ENCODE measurements around the gene PIK3R6.
"Not testable (repeated sequence)": the region's sequence is repeated elsewhere in the genome, so short reads cannot be mapped to it uniquely, and the experiment has no call there.

Gene PIK3R6

GRCh38 chr17:8830141-8830540 is 37.3 kb downstream of the PIK3R6 start:
- in situ Hi-C loops (cut with MboI; ENCODE audit: low sequenced_read_pairs): no loop called here

- in situ Hi-C loops (cut with MboI; ENCODE audit: low sequenced_read_pairs): no loop called here
These were observed 38.2 kb downstream of the PIK3R6 start for GRCh38 chr17:8829036-8829941.

GRCh38 chr17:8828517-8828875 is 39.0 kb downstream of the PIK3R6 start:
- in situ Hi-C loops (cut with MboI; ENCODE audit: low sequenced_read_pairs): no loop called here

GRCh38 chr17:8826808-8827435 is 40.6 kb downstream of the PIK3R6 start:
- in situ Hi-C loops (cut with MboI; ENCODE audit: low sequenced_read_pairs): no loop called here

GRCh38 chr17:8825802-8826201 is 41.7 kb downstream of the PIK3R6 start:
- in situ Hi-C loops (cut with MboI; ENCODE audit: low sequenced_read_pairs): no loop called here

GRCh38 chr17:8823279-8823678 is 44.2 kb downstream of the PIK3R6 start:
- in situ Hi-C loops (cut with MboI; ENCODE audit: low sequenced_read_pairs): no loop called here

- in situ Hi-C loops (cut with MboI; ENCODE audit: low sequenced_read_pairs): no loop called here
These were observed 45.0 kb downstream of the PIK3R6 start for GRCh38 chr17:8822401-8823035.

- in situ Hi-C loops (cut with MboI; ENCODE audit: low sequenced_read_pairs): no loop called here
These were observed 45.9 kb downstream of the PIK3R6 start for GRCh38 chr17:8821446-8822105.

- in situ Hi-C loops (cut with MboI; ENCODE audit: low sequenced_read_pairs): no loop called here
These were observed 47.0 kb downstream of the PIK3R6 start for GRCh38 chr17:8820311-8821010.

- in situ Hi-C loops (cut with MboI; ENCODE audit: low sequenced_read_pairs): no loop called here
These were observed 48.7 kb downstream of the PIK3R6 start for GRCh38 chr17:8818654-8819330.

GRCh38 chr17:8818047-8818446 is 49.4 kb downstream of the PIK3R6 start:
- in situ Hi-C loops (cut with MboI; ENCODE audit: low sequenced_read_pairs): no loop called here

- in situ Hi-C loops (cut with MboI; ENCODE audit: low sequenced_read_pairs): no loop called here
These were observed 60.4 kb downstream of the PIK3R6 start for GRCh38 chr17:8806926-8807550.

- in situ Hi-C loops (cut with MboI; ENCODE audit: low sequenced_read_pairs): no loop called here
These were observed 61.1 kb downstream of the PIK3R6 start for GRCh38 chr17:8806253-8806925.

GRCh38 chr17:8805396-8805795 is 62.1 kb downstream of the PIK3R6 start:
- in situ Hi-C loops (cut with MboI; ENCODE audit: low sequenced_read_pairs): not testable (repeated sequence)

GRCh38 chr17:8803531-8804420 is 63.7 kb downstream of the PIK3R6 start:
- in situ Hi-C loops (cut with MboI; ENCODE audit: low sequenced_read_pairs): no loop called here

GRCh38 chr17:8801135-8801840 is 66.2 kb downstream of the PIK3R6 start:
- in situ Hi-C loops (cut with MboI; ENCODE audit: low sequenced_read_pairs): no loop called here

GRCh38 chr17:8800656-8801055 is 66.8 kb downstream of the PIK3R6 start:
- in situ Hi-C loops (cut with MboI; ENCODE audit: low sequenced_read_pairs): no loop called here

Data from HL-60/S4 treated with retinoic acid at 250 ng/mL for 4 days and 3 days (cell line).